Small intestine (tissue), 7 donors: ENCODE measurements around the gene PITPNM3. TPM values are rescaled to one million over a fixed set of nuclear protein-coding genes. Genes with fewer than 3 reads are reported as not detected.
A peak's percentile ranks its signal among the peaks of the same experiment; 100 is the strongest.

Source experiments
- DNase-seq, 2 donors: peaks; one replicate each; pipeline versions ENCODE4 v3.0.0 to v3.0.0-alpha.2; 2013
- FAIRE-seq: peaks from 2 replicates; lab custom pipeline; 2012; peaks lifted over from hg19 to GRCh38; lab: Jason Lieb, UNC
- H3K27ac ChIP-seq, 3 donors: one replicate each; pipeline ENCODE4 v1.5.1; 2013; ENCODE audit warnings: low read length in 2 of 3, mild to moderate bottlenecking in 2 of 3, control low read depth in 1 of 3, inconsistent platforms in 1 of 3, low read depth in 1 of 3, moderate library complexity in 1 of 3
- H3K27me3 ChIP-seq, 3 donors: one replicate each; pipeline ENCODE4 v1.6.1; 2013; ENCODE audit warnings: low read length in 3 of 3, inconsistent platforms in 1 of 3; ENCODE audit not compliant: control insufficient read depth in 3 of 3, insufficient read depth in 3 of 3
- H3K36me3 ChIP-seq, 3 donors: one replicate each; pipeline ENCODE4 v1.6.1; 2013; ENCODE audit warnings: low read length in 3 of 3, inconsistent platforms in 1 of 3, low read depth in 1 of 3, mild to moderate bottlenecking in 1 of 3, moderate library complexity in 1 of 3; ENCODE audit not compliant: control insufficient read depth in 3 of 3, insufficient read depth in 2 of 3
- H3K4me1 ChIP-seq, 3 donors: one replicate each; pipeline ENCODE4 v1.6.1; 2013; ENCODE audit warnings: low read length in 2 of 3, inconsistent platforms in 1 of 3, low read depth in 1 of 3, mild to moderate bottlenecking in 1 of 3, moderate library complexity in 1 of 3; ENCODE audit not compliant: control insufficient read depth in 3 of 3, insufficient read depth in 2 of 3
- H3K4me3 ChIP-seq, 3 donors: one replicate each; pipeline ENCODE4 v1.5.1; 2013; ENCODE audit warnings: low read length in 3 of 3, control low read depth in 1 of 3, inconsistent platforms in 1 of 3, low read depth in 1 of 3, mild to moderate bottlenecking in 1 of 3, moderate library complexity in 1 of 3
- H3K9me3 ChIP-seq, 2 donors: one replicate each; pipeline ENCODE4 v1.6.1; 2013; ENCODE audit warnings: low read depth in 1 of 2, low read length in 1 of 2; ENCODE audit not compliant: control insufficient read depth in 2 of 2, insufficient read depth in 1 of 2
- WGBS, 3 donors: extraction: QIAGEN DNeasy Blood & Tissue Kit; methylation state at CpG; one replicate each; pipeline ENCODE4 v1.1.7; 2013; 5-methylcytosine and 5-hydroxymethylcytosine counted together
- polyA plus RNA-seq, 4 donors: library from polyadenylated mRNA; stranded (reverse) in 3 of 4; unstranded in 1 of 4; fragments of 200-250 nt in 3 of 4; fragments of 120-200 nt in 1 of 4; gene quantifications; one replicate each; pipeline versions ENCODE4 v1.2.1 to v1.2.3, GENCODE V29; 2013
- donor health status: healthy with polysubstance abuse.
- donor health status: control.
- donor health status: control.
- donor health status: Bipolar disorder and iron deficiency.
- donor health status: healthy.

Gene PITPNM3
- polyA plus RNA-seq, 4 donors, result 0.22 to 1.7 (median 0.70) TPM

GRCh38 chr17:6462692-6463091 is 93.7 kb downstream of the PITPNM3 start:
- FAIRE-seq (no peak), DNase-seq (no peak)
- 85 to 96% (median 94%) methylated on average over 2 of the region's 2 CpGs for WGBS, 3 donors

DNA sequence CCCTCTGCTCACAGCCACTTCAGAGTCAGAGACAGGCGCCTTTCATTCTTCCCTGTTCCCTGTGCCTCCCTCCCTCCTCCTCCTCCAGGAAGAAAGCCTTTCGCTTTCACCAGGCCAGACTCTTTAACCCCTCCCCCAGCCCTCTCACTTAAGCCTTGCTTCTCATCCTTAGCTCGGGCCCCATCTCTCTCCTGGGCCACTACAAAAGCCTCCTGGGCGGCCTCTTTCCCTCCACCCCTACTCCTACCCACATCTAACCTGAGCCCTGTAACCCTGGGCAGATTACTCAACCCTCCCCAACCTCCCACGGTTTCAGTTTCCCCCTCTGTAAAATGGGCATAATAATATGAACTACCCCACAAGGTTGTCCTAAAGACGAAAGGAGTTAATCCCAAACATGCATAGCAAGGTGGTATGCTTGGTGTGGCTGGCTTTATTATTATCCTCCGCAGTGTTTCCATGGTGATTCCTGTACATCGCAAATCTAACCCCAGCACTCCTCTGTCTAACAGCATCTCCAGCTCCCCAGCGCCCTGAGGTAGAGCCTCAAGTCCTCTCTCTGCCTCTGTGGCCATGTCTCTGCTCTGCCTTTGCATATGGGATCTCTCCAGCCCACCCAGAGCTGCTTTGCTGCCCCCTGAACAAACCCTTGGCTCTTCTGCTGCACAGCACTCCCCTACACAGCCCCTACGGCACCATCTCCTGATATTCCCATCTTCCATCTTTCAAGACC is 94.4 kb downstream of the PITPNM3 start:
- DNase-seq (no peak), FAIRE-seq (no peak)
- 70 to 71% (median 71%) methylated on average over 10 of the region's 10 CpGs for WGBS, 3 donors
- no peak overlapping the region for H3K4me3 ChIP-seq
- H3K27ac ChIP-seq, result no peak overlapping the region
- H3K36me3 ChIP-seq, result no peaks in the 10 kb centered on the region
- H3K9me3 ChIP-seq, result no peaks in the 10 kb centered on the region
- H3K27me3 ChIP-seq, result no peaks in the 10 kb centered on the region
- peaks cover 0 to 9% (median 0%) of the 10 kb centered on the region in 3 donors for H3K4me1 ChIP-seq

More at GRCh38 chr17:6462692-6463091, 93.7 kb downstream of the PITPNM3 start:
- Histone ChIP-seq H3K4me1 (peaks cover 0 to 7% (median 0%) of the 10 kb centered on the region in 3 donors), H3K9me3 (peaks cover 0 to 3% of the 10 kb centered on the region in 2 donors), H3K36me3 (no peaks in the 10 kb centered on the region), H3K27ac (no peak overlapping the region), H3K27me3 (no peaks in the 10 kb centered on the region), H3K4me3 (no peak overlapping the region)

- H3K27me3 ChIP-seq, result no peaks in the 10 kb centered on the region
- H3K27ac ChIP-seq, result no peak overlapping the region
- H3K9me3 ChIP-seq, result no peaks in the 10 kb centered on the region
- 90 to 95% (median 94%) methylated on average over 14 of the region's 14 CpGs for WGBS, 3 donors
- no peak for DNase-seq
- H3K4me3 ChIP-seq, result no peak overlapping the region
- peaks cover 0 to 9% (median 0%) of the 10 kb centered on the region in 3 donors for H3K4me1 ChIP-seq
- H3K36me3 ChIP-seq, result no peaks in the 10 kb centered on the region
- no peak for FAIRE-seq
Observed at GRCh38 chr17:6461246-6461645, 95.1 kb downstream of the PITPNM3 start.

GRCh38 chr17:6460531-6461161 is 95.7 kb downstream of the PITPNM3 start:
- Histone ChIP-seq H3K4me3 (no peak overlapping the region), H3K27ac (no peak overlapping the region), H3K36me3 (no peaks in the 10 kb centered on the region), H3K4me1 (peaks cover 0 to 9% (median 0%) of the 10 kb centered on the region in 3 donors), H3K27me3 (no peaks in the 10 kb centered on the region), H3K9me3 (no peaks in the 10 kb centered on the region)
- FAIRE-seq (no peak), DNase-seq (no peak)
- 78 to 82% (median 78%) methylated on average over 9 of the region's 9 CpGs for WGBS, 3 donors

DNA sequence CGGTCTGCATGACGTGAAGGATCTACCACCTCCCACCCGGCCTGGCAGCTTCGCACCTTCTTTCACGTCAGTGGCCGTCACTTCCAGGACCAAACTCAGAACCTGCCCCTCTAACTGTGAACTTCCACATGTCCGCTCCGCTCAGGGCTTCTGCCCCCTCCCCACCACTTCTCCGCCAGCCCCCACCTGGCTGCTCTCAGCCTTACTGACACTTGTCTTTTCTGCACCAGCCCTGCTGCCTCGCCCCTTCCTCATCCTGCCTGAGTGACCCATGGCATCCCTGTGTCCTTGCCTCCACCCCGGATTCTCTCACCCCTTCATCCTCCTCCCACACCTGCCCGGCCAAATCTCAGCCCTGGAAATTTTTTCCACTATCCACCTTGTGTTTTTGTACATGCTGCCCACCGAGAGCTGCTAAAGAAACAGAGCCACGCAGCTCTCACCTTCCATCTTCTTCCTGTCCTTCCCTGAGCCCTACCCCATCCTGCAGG is 97.8 kb downstream of the PITPNM3 start:
- FAIRE-seq (no peak), DNase-seq (no peak)
- Histone ChIP-seq H3K9me3 (no peaks in the 10 kb centered on the region), H3K27me3 (no peaks in the 10 kb centered on the region), H3K4me1 (peaks cover 0 to 9% (median 2%) of the 10 kb centered on the region in 3 donors), H3K27ac (no peak overlapping the region), H3K36me3 (no peaks in the 10 kb centered on the region), H3K4me3 (no peak overlapping the region)
- WGBS, 3 donors, result 83 to 87% (median 85%) methylated on average over 14 of the region's 14 CpGs

- H3K36me3 ChIP-seq, result no peaks in the 10 kb centered on the region
- H3K27me3 ChIP-seq, result no peaks in the 10 kb centered on the region
- no peaks in the 10 kb centered on the region for H3K9me3 ChIP-seq
- FAIRE-seq, result no peak
- peaks cover 0 to 9% (median 2%) of the 10 kb centered on the region in 3 donors for H3K4me1 ChIP-seq
- H3K4me3 ChIP-seq, result no peak overlapping the region
- peak; percentile 55 to 60 for DNase-seq
- WGBS, 3 donors, result 55 to 75% (median 71%) methylated on average over 10 of the region's 10 CpGs
- no peak overlapping the region for H3K27ac ChIP-seq
Observed at GRCh38 chr17:6457688-6458459, 98.5 kb downstream of the PITPNM3 start.

GRCh38 chr17:6456914-6457687 is 99.3 kb downstream of the PITPNM3 start:
- Histone ChIP-seq H3K9me3 (no peaks in the 10 kb centered on the region), H3K4me1 (peaks cover 0 to 9% (median 2%) of the 10 kb centered on the region in 3 donors), H3K27ac (no peak overlapping the region), H3K27me3 (no peaks in the 10 kb centered on the region), H3K36me3 (no peaks in the 10 kb centered on the region), H3K4me3 (no peak overlapping the region)
- WGBS, 3 donors, result 61 to 69% (median 67%) methylated on average over 14 of the region's 14 CpGs
- DNase-seq (peak in 1 of 2 donors; percentile 13), FAIRE-seq (no peak)
